DND-41 (cell line): Measurements from ENCODE around the gene ZC3H7B.

Experiments
- ATAC-seq: fragments of 200-7000 bp; cut with Tn5 transposase; 3 replicates; pipeline ENCODE4 v1.9.1; 2021; ENCODE audit warnings: low read depth; ENCODE audit not compliant: insufficient read depth
- DNase-seq: peaks from one replicate; pipeline ENCODE4 v3.0.0-alpha.2; 2020
- H2AFZ ChIP-seq: 2 replicates; pipeline ENCODE4 v1.6.0; 2012; ENCODE audit warnings: low read depth, low read length
- H3K27ac ChIP-seq: 2 replicates; pipeline ENCODE4 v1.5.1; 2012; ENCODE audit warnings: low read length, inconsistent platforms
- H3K27me3 ChIP-seq: fragments of 200-600 bp; sonication (generic); 2 replicates; pipeline ENCODE4 v1.6.0; 2012; ENCODE audit warnings: low read length, mild to moderate bottlenecking, inconsistent platforms; ENCODE audit not compliant: insufficient read depth, poor library complexity
- H3K36me3 ChIP-seq: 2 replicates; pipeline ENCODE4 v1.5.1; 2012; ENCODE audit warnings: low read length, inconsistent platforms; ENCODE audit not compliant: insufficient read depth
- H3K4me1 ChIP-seq: 2 replicates; pipeline ENCODE4 v1.5.1; 2012; ENCODE audit warnings: mild to moderate bottlenecking, low read length; ENCODE audit not compliant: insufficient read depth
- H3K4me2 ChIP-seq: 2 replicates; pipeline ENCODE4 v1.6.0; 2012; ENCODE audit warnings: mild to moderate bottlenecking, moderate library complexity, low read length, inconsistent platforms; ENCODE audit not compliant: insufficient read depth
- H3K4me3 ChIP-seq, 2 experiments: fragments of 200-600 bp in 1 of 2; shearing (Covaris generic) in 1 of 2; 2 replicates each; pipeline ENCODE4 v1.5.1; 2012 to 2016; ENCODE audit warnings: inconsistent platforms in 2 of 2, low read length in 2 of 2, mild to moderate bottlenecking in 2 of 2, low read depth in 1 of 2, moderate library complexity in 1 of 2
- H3K79me2 ChIP-seq: 2 replicates; pipeline ENCODE4 v1.6.0; 2012; ENCODE audit warnings: low read length, inconsistent platforms; ENCODE audit not compliant: insufficient read depth
- H3K9ac ChIP-seq: 2 replicates; pipeline ENCODE4 v1.6.0; 2012; ENCODE audit warnings: low read depth, mild to moderate bottlenecking, inconsistent platforms, low read length, moderate library complexity
- H3K9me3 ChIP-seq: 2 replicates; pipeline ENCODE4 v1.5.1; 2012; ENCODE audit warnings: low read length, moderate library complexity, mild to moderate bottlenecking, inconsistent platforms; ENCODE audit not compliant: insufficient read depth, severe bottlenecking
- H4K20me1 ChIP-seq: 2 replicates; pipeline ENCODE4 v1.6.0; 2012; ENCODE audit warnings: low read length; ENCODE audit not compliant: insufficient read depth
- EZH2 ChIP-seq: IDR thresholded peaks from 3 replicates; pipeline ENCODE4 v1.6.1; 2012; ENCODE audit warnings: borderline replicate concordance, low read depth, mild to moderate bottlenecking, moderate library complexity, low read length, inconsistent platforms; ENCODE audit not compliant: severe bottlenecking
- TF ChIP-seq, protein P1 (sequence below): IDR thresholded peaks from 2 replicates; pipeline ENCODE4 v1.5.1; 2012; ENCODE audit warnings: borderline replicate concordance, low read length, moderate library complexity, mild to moderate bottlenecking; ENCODE audit not compliant: poor library complexity, severe bottlenecking; ENCODE audit errors: extremely low read depth

ZC3H7B gene

DNA sequence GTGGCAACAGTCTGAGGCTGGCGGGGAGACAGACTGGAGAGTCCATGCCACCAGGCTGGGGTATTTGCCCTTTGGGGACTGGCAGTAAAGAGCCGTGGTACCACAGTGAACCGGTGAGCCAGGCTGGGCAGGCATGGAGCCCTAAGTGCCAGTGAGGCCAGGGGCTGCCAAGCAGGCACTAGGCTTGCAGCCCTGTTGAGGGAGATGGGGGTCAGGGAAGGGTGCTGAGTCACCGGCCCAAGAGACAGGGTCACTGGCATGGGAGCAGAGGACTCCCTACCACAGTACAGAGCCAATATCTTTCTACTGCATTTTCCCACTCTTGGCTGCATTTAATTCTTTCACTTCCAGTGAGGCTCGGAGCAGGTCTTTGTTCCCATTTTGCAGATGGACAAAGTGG lies 49.7 kb downstream of the ZC3H7B start:
- DNase-seq (no peak), ATAC-seq (no peak)
- Histone ChIP-seq H3K27ac (no peak overlapping the region), H3K9me3 (no peaks in the 10 kb centered on the region), H3K4me1 (no peaks in the 10 kb centered on the region), H3K79me2 (no peaks in the 10 kb centered on the region), H3K4me3 (no peak overlapping the region), H3K27me3 (no peaks in the 10 kb centered on the region), H3K4me2 (no peak overlapping the region), H3K9ac (no peak overlapping the region), H3K36me3 (peaks cover 95% of the 10 kb centered on the region), H4K20me1 (peaks cover 9% of the 10 kb centered on the region), H2AFZ (no peak overlapping the region)
- no peak for TF ChIP-seq EZH2
- TF ChIP-seq, protein P1, sequence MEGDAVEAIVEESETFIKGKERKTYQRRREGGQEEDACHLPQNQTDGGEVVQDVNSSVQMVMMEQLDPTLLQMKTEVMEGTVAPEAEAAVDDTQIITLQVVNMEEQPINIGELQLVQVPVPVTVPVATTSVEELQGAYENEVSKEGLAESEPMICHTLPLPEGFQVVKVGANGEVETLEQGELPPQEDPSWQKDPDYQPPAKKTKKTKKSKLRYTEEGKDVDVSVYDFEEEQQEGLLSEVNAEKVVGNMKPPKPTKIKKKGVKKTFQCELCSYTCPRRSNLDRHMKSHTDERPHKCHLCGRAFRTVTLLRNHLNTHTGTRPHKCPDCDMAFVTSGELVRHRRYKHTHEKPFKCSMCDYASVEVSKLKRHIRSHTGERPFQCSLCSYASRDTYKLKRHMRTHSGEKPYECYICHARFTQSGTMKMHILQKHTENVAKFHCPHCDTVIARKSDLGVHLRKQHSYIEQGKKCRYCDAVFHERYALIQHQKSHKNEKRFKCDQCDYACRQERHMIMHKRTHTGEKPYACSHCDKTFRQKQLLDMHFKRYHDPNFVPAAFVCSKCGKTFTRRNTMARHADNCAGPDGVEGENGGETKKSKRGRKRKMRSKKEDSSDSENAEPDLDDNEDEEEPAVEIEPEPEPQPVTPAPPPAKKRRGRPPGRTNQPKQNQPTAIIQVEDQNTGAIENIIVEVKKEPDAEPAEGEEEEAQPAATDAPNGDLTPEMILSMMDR, result no peak

DNA sequence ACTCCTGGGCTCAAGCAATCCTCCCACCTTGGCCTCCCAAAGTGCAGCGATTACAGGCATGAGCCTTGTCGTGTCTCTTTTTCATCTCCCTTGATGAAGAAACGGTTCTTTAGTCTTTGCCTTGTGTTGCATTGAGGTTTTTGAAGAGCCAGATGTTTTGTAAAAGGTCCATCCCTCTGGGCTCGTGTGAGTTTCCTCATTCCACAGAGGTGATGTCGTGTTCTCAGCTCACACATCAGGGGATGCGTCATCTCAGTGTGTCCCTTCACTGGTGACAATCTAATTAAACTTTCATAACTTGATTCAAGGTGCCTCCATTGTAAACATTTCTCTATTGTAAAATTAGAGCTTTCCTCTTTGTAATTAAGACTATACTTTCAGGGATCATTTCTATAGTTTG lies 50.7 kb downstream of the ZC3H7B start:
- H3K27ac ChIP-seq, result no peak overlapping the region

DNA sequence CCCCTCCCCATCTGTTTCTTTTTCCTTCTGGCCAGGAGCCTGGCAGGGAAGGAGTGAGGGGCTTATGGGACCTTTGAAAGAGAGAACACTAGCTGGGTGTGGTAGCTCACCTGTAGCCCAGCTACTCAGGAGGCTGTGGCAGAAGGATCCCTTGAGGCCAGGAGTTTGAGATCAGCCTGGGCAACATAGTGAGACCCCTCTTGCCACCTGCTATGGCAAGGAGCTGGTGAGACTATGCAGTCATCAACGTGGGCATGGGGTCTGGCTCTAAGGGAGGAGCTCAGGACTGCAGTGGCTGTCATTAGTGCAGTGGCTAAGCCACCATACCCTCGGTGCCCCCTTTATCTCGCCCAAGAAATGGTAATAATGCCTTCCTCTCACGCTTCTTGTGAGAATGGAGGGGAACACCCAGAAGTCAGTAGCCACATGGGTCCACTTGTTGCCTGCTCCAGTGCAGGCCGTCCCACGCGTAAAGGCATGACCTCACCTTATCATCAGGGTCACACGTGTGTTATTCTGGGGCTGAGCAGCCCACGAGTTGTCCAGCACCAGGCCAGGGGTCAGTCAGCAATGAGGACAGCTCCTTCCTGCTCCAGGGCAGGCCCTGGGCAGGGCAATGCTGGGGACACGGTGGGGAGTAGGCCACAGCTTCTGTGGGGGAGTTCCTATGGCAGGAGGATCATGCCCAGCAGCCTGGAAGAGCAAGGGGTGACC lies 52.7 kb downstream of the ZC3H7B start:
- H3K27ac ChIP-seq, result no peak overlapping the region
- ATAC-seq (no peak), DNase-seq (no peak)
- TF ChIP-seq, protein P1, result no peak
- no peak for TF ChIP-seq EZH2
- H3K79me2 ChIP-seq, result no peaks in the 10 kb centered on the region
- no peak overlapping the region for H3K4me2 ChIP-seq
- H3K9ac ChIP-seq, result no peak overlapping the region
- peaks cover 17% of the 10 kb centered on the region for H4K20me1 ChIP-seq
- H3K9me3 ChIP-seq, result no peaks in the 10 kb centered on the region
- no peak overlapping the region for H2AFZ ChIP-seq
- H3K4me3 ChIP-seq, result no peak overlapping the region
- H3K4me1 ChIP-seq, result no peaks in the 10 kb centered on the region
- H3K27me3 ChIP-seq, result no peaks in the 10 kb centered on the region
- H3K36me3 ChIP-seq, result peaks cover 93% of the 10 kb centered on the region

More for the DNA sequence above, 50.7 kb downstream of the ZC3H7B start:
- Histone ChIP-seq H3K79me2 (no peaks in the 10 kb centered on the region), H3K4me1 (no peaks in the 10 kb centered on the region), H2AFZ (no peak overlapping the region), H3K4me2 (no peak overlapping the region), H3K4me3 (no peak overlapping the region), H3K9ac (no peak overlapping the region), H3K27me3 (no peaks in the 10 kb centered on the region), H3K9me3 (no peaks in the 10 kb centered on the region), H3K36me3 (peaks cover 95% of the 10 kb centered on the region), H4K20me1 (peaks cover 9% of the 10 kb centered on the region)
- DNase-seq (no peak), ATAC-seq (no peak)
- TF ChIP-seq, protein P1, result no peak
- TF ChIP-seq EZH2, result no peak
